Keratinocyte (primary cell): ENCODE data around the gene KCTD13.

Experiments used
- CTCF ChIP-seq, 3 experiments: IDR thresholded peaks in 1 of 3; conservative IDR thresholded peaks in 1 of 3; optimal IDR thresholded peaks in 1 of 3; 2 replicates in 2 of 3; 3 replicates in 1 of 3; pipeline versions ENCODE3 to v1.5.1; 2011; ENCODE audit warnings: low read length in 3 of 3, mild to moderate bottlenecking in 3 of 3, moderate library complexity in 2 of 3, control low read depth in 1 of 3, inconsistent platforms in 1 of 3; ENCODE audit not compliant: insufficient read depth in 2 of 3; ENCODE audit errors: extremely low read depth in 1 of 3
- EZH2 ChIP-seq: IDR thresholded peaks from one replicate; pipeline ENCODE4 v1.6.1; 2012; ENCODE audit warnings: inconsistent platforms, mild to moderate bottlenecking, low read length, moderate library complexity

- TF ChIP-seq CTCF (optimal IDR thresholded peaks at IDR 0.05 in 1 of 3, IDR thresholded peaks at IDR 0.05 in 1 of 3, conservative IDR thresholded peaks at IDR 0.05 in 1 of 3; ENCODE audit: extremely low read depth in 1 of 3, insufficient read depth in 2 of 3, low read length in 3 of 3): no peak
- TF ChIP-seq EZH2: no peak
These were observed 24.4 kb downstream of the KCTD13 start for GRCh38 chr16:29901607-29901945.
